H1 (cell line): ENCODE results near the gene PAQR5. TPM values are rescaled to one million over a fixed set of nuclear protein-coding genes. Genes with fewer than 3 reads are reported as not detected.

ENCODE experiments used
- CTCF ChIA-PET: fragments of 300-600 bp; sonication (Branson Sonifier 250); formaldehyde crosslinking; loops from one replicate; lab custom pipeline; 2021; ENCODE audit not compliant: partially characterized antibody; lab: Charles Lee
- POLR2A ChIA-PET: fragments of 300-600 bp; sonication (Branson Sonifier 250); formaldehyde crosslinking; loops from one replicate; lab custom pipeline; 2021; ENCODE audit warnings: inconsistent platforms; ENCODE audit not compliant: partially characterized antibody; lab: Charles Lee
- DNase-seq, 2 experiments: peaks; one replicate each; pipeline versions ENCODE4 v3.0.0 to v3.0.0-alpha.2; 2010 to 2022; ENCODE audit warnings: low spot score in 2 of 2, low read depth in 1 of 2, mixed read lengths in 1 of 2
- FAIRE-seq: peaks from 2 replicates; lab custom pipeline; 2011; peaks lifted over from hg19 to GRCh38; lab: Jason Lieb, UNC
- H2AFZ ChIP-seq: 2 replicates; pipeline ENCODE4 v1.8.1; 2012; ENCODE audit warnings: low read length, inconsistent platforms
- H2AK5ac ChIP-seq: 2 replicates; pipeline ENCODE4 v1.6.1; 2013; ENCODE audit warnings: low read depth, low read length
- H2BK120ac ChIP-seq: replicated peaks from 2 replicates; pipeline ENCODE3; 2013; ENCODE audit warnings: low read depth, low read length, inconsistent platforms
- H2BK12ac ChIP-seq: 2 replicates; pipeline ENCODE4 v1.6.1; 2013; ENCODE audit warnings: low read depth, low read length
- H2BK15ac ChIP-seq: 2 replicates; pipeline ENCODE4 v1.6.1; 2013; ENCODE audit warnings: low read length
- H2BK20ac ChIP-seq: 2 replicates; pipeline ENCODE4 v1.6.1; 2013; ENCODE audit warnings: low read length
- H2BK5ac ChIP-seq: 2 replicates; pipeline ENCODE4 v1.6.1; 2013; ENCODE audit warnings: low read depth, low read length
- H3K14ac ChIP-seq: 2 replicates; pipeline ENCODE4 v1.6.1; 2013; ENCODE audit warnings: inconsistent platforms; ENCODE audit not compliant: insufficient read length
- H3K18ac ChIP-seq: 2 replicates; pipeline ENCODE4 v1.6.1; 2013; ENCODE audit warnings: low read length; ENCODE audit errors: extremely low read depth
- H3K23ac ChIP-seq: 2 replicates; pipeline ENCODE4 v1.6.1; 2013; ENCODE audit warnings: inconsistent platforms; ENCODE audit not compliant: insufficient read length
- H3K23me2 ChIP-seq: 2 replicates; pipeline ENCODE4 v1.6.1; 2013; ENCODE audit warnings: low read depth, low read length
- H3K27ac ChIP-seq: 2 replicates; pipeline ENCODE4 v1.6.1; 2011; ENCODE audit warnings: low read depth, low read length, inconsistent platforms
- H3K27me3 ChIP-seq, 4 experiments: replicated peaks in 1 of 4; 1 replicate in 1 of 4; 2 replicates in 3 of 4; pipeline versions ENCODE4 v1.6.1 to v1.8.1; 2011 to 2013; ENCODE audit warnings: low read length in 3 of 4, mild to moderate bottlenecking in 3 of 4, inconsistent platforms in 2 of 4, mixed read lengths in 2 of 4, moderate library complexity in 1 of 4; ENCODE audit not compliant: control insufficient read depth in 3 of 4, insufficient read depth in 3 of 4; ENCODE audit errors: extremely low read depth in 1 of 4
- H3K36me3 ChIP-seq, 4 experiments: 2 replicates each; pipeline versions ENCODE4 v1.6.1 to v1.8.1; 2011 to 2013; ENCODE audit warnings: mild to moderate bottlenecking in 4 of 4, low read length in 3 of 4, moderate library complexity in 2 of 4, control low read depth in 1 of 4, inconsistent platforms in 1 of 4; ENCODE audit not compliant: insufficient read depth in 4 of 4, control insufficient read depth in 2 of 4
- H3K4ac ChIP-seq: replicated peaks from 2 replicates; pipeline ENCODE3; 2013; ENCODE audit warnings: low read length, low read depth, mixed read lengths, inconsistent platforms; ENCODE audit not compliant: insufficient read length
- H3K4me1 ChIP-seq, 4 experiments: replicated peaks in 1 of 4; 1 replicate in 1 of 4; 2 replicates in 3 of 4; pipeline versions ENCODE4 v1.6.1 to v1.8.1; 2011 to 2013; ENCODE audit warnings: low read length in 3 of 4, inconsistent platforms in 2 of 4, mixed read lengths in 1 of 4; ENCODE audit not compliant: insufficient read depth in 4 of 4, control insufficient read depth in 3 of 4
- H3K4me2 ChIP-seq, 2 experiments: 2 replicates each; pipeline versions ENCODE4 v1.6.1 to v1.8.1; 2011 to 2013; ENCODE audit warnings: low read depth in 2 of 2, low read length in 2 of 2, control low read depth in 1 of 2, inconsistent platforms in 1 of 2, mild to moderate bottlenecking in 1 of 2; ENCODE audit not compliant: insufficient read depth in 1 of 2
- H3K4me3 ChIP-seq, 4 experiments: fragments of 200-600, 300-600 bp in 1 of 4; sonication (generic), shearing (Covaris generic), sonication (Bioruptor Twin) in 1 of 4; 2 replicates each; pipeline versions ENCODE4 v1.5.1 to v1.8.1; 2011 to 2016; ENCODE audit warnings: low read length in 4 of 4, low read depth in 3 of 4, control low read depth in 2 of 4, inconsistent platforms in 2 of 4, mild to moderate bottlenecking in 2 of 4, mixed read lengths in 1 of 4, moderate library complexity in 1 of 4; ENCODE audit not compliant: insufficient read depth in 2 of 4; ENCODE audit errors: extremely low read depth in 1 of 4
- H3K56ac ChIP-seq: replicated peaks from 2 replicates; pipeline ENCODE3; 2013; ENCODE audit warnings: low read depth, mild to moderate bottlenecking, mixed read lengths, low read length, inconsistent platforms; ENCODE audit not compliant: insufficient read length
- H3K79me1 ChIP-seq: 2 replicates; pipeline ENCODE4 v1.6.1; 2013; ENCODE audit warnings: low read depth, low read length, control low read depth
- H3K79me2 ChIP-seq, 2 experiments: 2 replicates each; pipeline versions ENCODE4 v1.6.1 to v1.8.1; 2012 to 2013; ENCODE audit warnings: low read length in 2 of 2, mild to moderate bottlenecking in 2 of 2, inconsistent platforms in 1 of 2; ENCODE audit not compliant: insufficient read depth in 2 of 2, control insufficient read depth in 1 of 2
- H3K9ac ChIP-seq, 4 experiments: replicated peaks in 1 of 4; 1 replicate in 1 of 4; 2 replicates in 3 of 4; pipeline versions ENCODE4 v1.6.1 to v1.8.1; 2011 to 2013; ENCODE audit warnings: low read depth in 3 of 4, low read length in 3 of 4, control low read depth in 2 of 4, mild to moderate bottlenecking in 2 of 4, moderate library complexity in 2 of 4, inconsistent platforms in 1 of 4; ENCODE audit errors: extremely low read depth in 1 of 4
- H3K9me3 ChIP-seq, 2 experiments: 2 replicates each; pipeline versions ENCODE4 v1.6.1 to v1.8.1; 2012 to 2013; ENCODE audit warnings: mild to moderate bottlenecking in 2 of 2, moderate library complexity in 2 of 2, control low read depth in 1 of 2, inconsistent platforms in 1 of 2, low read depth in 1 of 2, low read length in 1 of 2, mixed read lengths in 1 of 2; ENCODE audit not compliant: insufficient read depth in 2 of 2
- H4K20me1 ChIP-seq, 2 experiments: replicated peaks in 1 of 2; 2 replicates each; pipeline versions ENCODE3 to v1.8.1; 2011 to 2013; ENCODE audit warnings: inconsistent platforms in 2 of 2, low read length in 2 of 2, mild to moderate bottlenecking in 1 of 2; ENCODE audit not compliant: insufficient read depth in 2 of 2, control insufficient read depth in 1 of 2
- H4K5ac ChIP-seq: 2 replicates; pipeline ENCODE4 v1.6.1; 2013; ENCODE audit warnings: low read length, low read depth, mixed read lengths, inconsistent platforms; ENCODE audit not compliant: insufficient read length
- H4K8ac ChIP-seq: 2 replicates; pipeline ENCODE4 v1.8.0; 2013; ENCODE audit warnings: mild to moderate bottlenecking, moderate library complexity, low read length, inconsistent platforms; ENCODE audit not compliant: insufficient read depth; ENCODE audit errors: extremely low read depth
- H4K91ac ChIP-seq: replicated peaks from 2 replicates; pipeline ENCODE3; 2013; ENCODE audit warnings: low read length, mixed read lengths, inconsistent platforms; ENCODE audit not compliant: insufficient read length
- CBX8 ChIP-seq: fragments of 300-800, 300-1000 bp; sonication (generic); IDR thresholded peaks from 2 replicates; pipeline ENCODE4 v1.7.1; 2016; ENCODE audit warnings: low read depth, low read length, borderline replicate concordance
- HDAC2 ChIP-seq, 2 experiments: fragments of 300-600 bp in 1 of 2; sonication (generic) in 1 of 2; IDR thresholded peaks; 2 replicates each; pipeline ENCODE4 v1.6.1; 2011 to 2012; ENCODE audit warnings: low read depth in 2 of 2, low read length in 2 of 2, mild to moderate bottlenecking in 2 of 2, moderate library complexity in 2 of 2, borderline replicate concordance in 1 of 2, inconsistent platforms in 1 of 2
- KDM5A ChIP-seq: fragments of 200-600 bp; IDR thresholded peaks from 2 replicates; pipeline ENCODE4 v1.7.1; 2012; ENCODE audit warnings: mild to moderate bottlenecking, low read length, inconsistent platforms, mixed read lengths
- MAFK ChIP-seq: IDR thresholded peaks from 2 replicates; pipeline ENCODE4 v1.6.1; 2012; ENCODE audit warnings: low read depth, mild to moderate bottlenecking, improper control_type of control experiment, low read length
- NANOG ChIP-seq: IDR thresholded peaks from 2 replicates; pipeline ENCODE4 v1.6.1; 2011; ENCODE audit warnings: low read length, low read depth, mild to moderate bottlenecking, inconsistent platforms; ENCODE audit not compliant: insufficient read depth, poor library complexity, severe bottlenecking
- RFX5 ChIP-seq: IDR thresholded peaks from 2 replicates; pipeline ENCODE4 v1.6.1; 2011; ENCODE audit warnings: low read depth, low read length, improper control_type of control experiment, borderline replicate concordance
- RXRA ChIP-seq: IDR thresholded peaks from 2 replicates; pipeline ENCODE4 v1.6.1; 2011; ENCODE audit warnings: low read depth, mild to moderate bottlenecking, low read length, moderate library complexity; ENCODE audit not compliant: insufficient read depth
- SIN3A ChIP-seq, 2 experiments: IDR thresholded peaks in 1 of 2; conservative IDR thresholded peaks in 1 of 2; 2 replicates each; pipeline ENCODE4 v1.6.1; 2011 to 2012; ENCODE audit warnings: low read length in 2 of 2, improper control_type of control experiment in 1 of 2, low read depth in 1 of 2, mild to moderate bottlenecking in 1 of 2
- TAF1 ChIP-seq: IDR thresholded peaks from 2 replicates; pipeline ENCODE4 v1.6.1; 2011; ENCODE audit warnings: mild to moderate bottlenecking, low read depth, low read length
- WGBS, 2 experiments: shearing (Covaris generic) in 1 of 2; methylation state at CpG; one replicate each; pipeline versions ENCODE4 v1.1.6 to v1.1.7; 2013 to 2015; ENCODE audit warnings: low lambda C conversion rate in 2 of 2, mixed read lengths in 2 of 2, inconsistent platforms in 1 of 2, low coverage in 1 of 2, missing lambda C conversion rate in 1 of 2; ENCODE audit not compliant: insufficient replicate concordance in 2 of 2, insufficient coverage in 1 of 2, insufficient read length in 1 of 2; ENCODE audit errors: extremely low coverage in 1 of 2, missing lambda C conversion rate in 1 of 2; 5-methylcytosine and 5-hydroxymethylcytosine counted together
- polyA plus RNA-seq, 7 experiments: library from polyadenylated mRNA; depleted of rRNA in 3 of 7; stranded (reverse) in 5 of 7; unstranded in 2 of 7; fragments of >200 nt in 5 of 7; fragments of 200-250 nt in 2 of 7; gene quantifications; 1 replicate in 5 of 7; 2 replicates in 1 of 7; 4 replicates in 1 of 7; pipeline versions ENCODE4 v1.2.1 to v1.2.3, GENCODE V29; 2011 to 2013; ENCODE audit warnings: missing spikeins in 2 of 7, mixed read lengths in 2 of 7
- total RNA-seq: library from RNA; stranded (reverse); fragmentation: NEBNext Ultra II Directional; extraction: Animal tissue kit (Norgen Biotek cat#: 25700); gene quantifications from 2 replicates; pipeline ENCODE4 v1.2.1, GENCODE V29; 2021
- TF ChIP-seq, protein P1 (sequence below): IDR thresholded peaks from 2 replicates; pipeline ENCODE4 v1.6.1; 2011; ENCODE audit warnings: low read depth, mild to moderate bottlenecking, low read length; ENCODE audit not compliant: insufficient read depth

The PAQR5 gene
- total and polyA plus RNA-seq, 2 of the 8 experiments (the other 6 are each of a cell fraction or from before 2014, with no cell fraction given): 8.7 to 18.1 TPM

DNA sequence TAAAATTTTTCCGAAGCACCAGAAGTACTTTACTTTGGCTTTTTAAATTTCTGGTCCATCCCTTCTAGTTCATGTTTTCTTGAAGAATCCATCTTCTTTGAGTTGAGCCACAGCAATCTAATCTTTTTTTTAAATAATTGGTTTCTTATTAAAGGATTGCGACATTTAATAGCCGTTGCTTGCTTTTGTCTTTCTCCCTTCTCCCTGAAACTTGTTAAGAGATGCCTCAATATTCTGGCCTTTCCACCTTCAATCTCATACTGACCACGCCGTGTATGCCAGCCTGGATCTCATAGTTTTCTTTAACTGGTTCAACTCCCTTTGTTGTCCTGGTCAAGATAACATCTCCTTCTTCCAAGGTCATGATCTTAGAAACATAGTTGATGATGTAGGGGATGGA is 135.5 kb downstream of the PAQR5 start:
- no peak overlapping the region for H2BK20ac ChIP-seq
- H3K4me3 ChIP-seq: no peak overlapping the region
- no peak overlapping the region for H3K27ac ChIP-seq
- H3K23me2 ChIP-seq: no peaks in the 10 kb centered on the region
- FAIRE-seq: no peak
- ChIA-PET POLR2A (interaction anchor here (1.2 to 5.1 kb wide), 3 partner anchors 14 to 19 kb away, joined by 3 to 42 read pairs (median 6); partner anchors contain the start of gene RPLP1), CTCF (interaction anchor here (1.3 kb wide), 1 partner anchor 12 kb away, joined by 3 read pairs; no protein-coding TSS in a partner anchor)
- no peak overlapping the region for H2AK5ac ChIP-seq
- H2AFZ ChIP-seq: no peak overlapping the region
- no peak overlapping the region for H3K23ac ChIP-seq
- H3K56ac ChIP-seq: no peak overlapping the region
- no peak overlapping the region for H4K8ac ChIP-seq
- H4K20me1 ChIP-seq: peaks cover 0 to 3% of the 10 kb centered on the region in 2 experiments
- H3K9ac ChIP-seq: no peak overlapping the region
- no peak overlapping the region for H3K18ac ChIP-seq
- H4K5ac ChIP-seq: no peak overlapping the region
- H4K91ac ChIP-seq: no peak overlapping the region
- no peak overlapping the region for H2BK12ac ChIP-seq
- H2BK120ac ChIP-seq: no peak overlapping the region
- peaks cover 14 to 76% (median 64%) of the 10 kb centered on the region in 4 experiments for H3K36me3 ChIP-seq
- H3K79me2 ChIP-seq: no peaks in the 10 kb centered on the region; a peak in 1 of 4 replicates
- no peak for DNase-seq
- H3K14ac ChIP-seq: no peak overlapping the region
- no peak overlapping the region for H3K4ac ChIP-seq
- H3K9me3 ChIP-seq: no peaks in the 10 kb centered on the region
- WGBS, 2 experiments: 89% methylated on average over 5 of the region's 5 CpGs; no CpG with 5 or more reads in 1 of the 2 experiments
- H3K79me1 ChIP-seq: peaks cover 7% of the 10 kb centered on the region
- H3K4me1 ChIP-seq: no peaks in the 10 kb centered on the region; a peak in 1 of 7 replicates
- no peaks in the 10 kb centered on the region for H3K27me3 ChIP-seq
- H3K4me2 ChIP-seq: no peak overlapping the region
- no peak overlapping the region for H2BK15ac ChIP-seq
- H2BK5ac ChIP-seq: no peak overlapping the region
- TF ChIP-seq RXRA (no peak), TAF1 (no peak), NANOG (no peak), CBX8 (no peak), KDM5A (no peak), HDAC2 (IDR thresholded peaks at IDR 0.05; ENCODE audit: borderline replicate concordance in 1 of 2, low read depth in 2 of 2, low read length in 2 of 2) (no peak), MAFK (no peak), RFX5 (no peak), SIN3A (conservative IDR thresholded peaks at IDR 0.05 in 1 of 2, IDR thresholded peaks at IDR 0.05 in 1 of 2; ENCODE audit: low read depth in 1 of 2, low read length in 2 of 2) (no peak)
- TF ChIP-seq, protein P1, sequence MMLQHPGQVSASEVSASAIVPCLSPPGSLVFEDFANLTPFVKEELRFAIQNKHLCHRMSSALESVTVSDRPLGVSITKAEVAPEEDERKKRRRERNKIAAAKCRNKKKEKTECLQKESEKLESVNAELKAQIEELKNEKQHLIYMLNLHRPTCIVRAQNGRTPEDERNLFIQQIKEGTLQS: no peak
